Retinal pigment epithelial cell (primary cell): ENCODE results near the gene RNF180.

Experiments
- DNase-seq: peaks from one replicate; pipeline ENCODE4 v3.0.0-alpha.2; 2010; ENCODE audit warnings: low read depth
- H3K4me3 ChIP-seq: 2 replicates; pipeline ENCODE4 v1.5.1; 2011; ENCODE audit warnings: mild to moderate bottlenecking, low read length, control low read depth, moderate library complexity
- CTCF ChIP-seq: conservative IDR thresholded peaks from 2 replicates; pipeline ENCODE4 v1.5.1; 2011; ENCODE audit warnings: low read depth, low read length, control low read depth, inconsistent platforms

The RNF180 gene

GRCh38 chr5:64161420-64161819, 4.2 kb upstream of the RNF180 start:
- no peak for DNase-seq
- TF ChIP-seq CTCF: no peak
- H3K4me3 ChIP-seq: no peak overlapping the region

- no peak for DNase-seq
- TF ChIP-seq CTCF: no peak
Observed at GRCh38 chr5:64163135-64163534, 2.5 kb upstream of the RNF180 start.

GRCh38 chr5:64163746-64164145, 1.9 kb upstream of the RNF180 start:
- no peak for DNase-seq
- TF ChIP-seq CTCF: no peak
- no peak overlapping the region for H3K4me3 ChIP-seq

More at GRCh38 chr5:64163135-64163534, 2.5 kb upstream of the RNF180 start:
- H3K4me3 ChIP-seq: no peak overlapping the region

- no peak for DNase-seq
- no peak overlapping the region for H3K4me3 ChIP-seq
- no peak for TF ChIP-seq CTCF
Observed at GRCh38 chr5:64164166-64164565, 1.5 kb upstream of the RNF180 start.

GRCh38 chr5:64165160-64165499, 513 bp upstream of the RNF180 start:
- H3K4me3 ChIP-seq: peak overlapping the region; percentile 76
- DNase-seq: no peak
- no peak for TF ChIP-seq CTCF

GRCh38 chr5:64166201-64166959, 737 bp downstream of the RNF180 start:
- peak overlapping the region; percentile 76 for H3K4me3 ChIP-seq
- no peak for DNase-seq
- TF ChIP-seq CTCF: no peak

- no peak for DNase-seq
- no peak overlapping the region for H3K4me3 ChIP-seq
- no peak for TF ChIP-seq CTCF
Observed at GRCh38 chr5:64176301-64176700, 10.7 kb downstream of the RNF180 start.
